A549 treated with GW870086 at 1 μM for 4 hours (cell line): ENCODE measurements around the gene NEK2. TPM values are rescaled to one million over a fixed set of nuclear protein-coding genes. Genes with fewer than 3 reads are reported as not detected.

Experiments
- total RNA-seq: library from RNA; stranded (reverse); fragments of 200-300 nt; extraction: Qiagen RNA extraction; gene quantifications from 5 replicates; pipeline ENCODE4 v1.2.3, GENCODE V29; 2022; ENCODE audit warnings: low read depth

The NEK2 gene
- 33.9 to 43.9 TPM (median 42.1 TPM) in 5 replicates for total RNA-seq

GRCh38 chr1:211675230-211676105 lies at the start of gene NEK2:
Gene NEK2 (minus strand): TSS chr1:211675621. CDS start chr1:211675479, 142 bp downstream.

Other genes starting within 250 kb of the NEK2 start
- gene RD3, start 183.5 kb downstream of the NEK2 start, total RNA-seq, result not detected in 5 replicates
- 20.2 to 25.2 TPM (median 23.1 TPM) in 5 replicates for gene SLC30A1, start 96.5 kb downstream of the NEK2 start, total RNA-seq
- 18.7 to 31.6 TPM (median 27.7 TPM) in 5 replicates for gene LPGAT1, start 155.1 kb upstream of the NEK2 start, total RNA-seq